Glutamatergic neuron (in vitro differentiated cells): ENCODE results near the gene CACNA1C. TPM values are rescaled to one million over a fixed set of nuclear protein-coding genes. Genes with fewer than 3 reads are reported as not detected.

Experiments
- DNase-seq: peaks from one replicate; pipeline ENCODE4 v3.0.0; 2022
- H3K27ac Mint-ChIP-seq: one replicate; pipeline ENCODE4 v1.8.0; 2020; ENCODE audit warnings: mild to moderate bottlenecking, mixed read lengths, inconsistent platforms; ENCODE audit not compliant: unreplicated experiment
- H3K27me3 Mint-ChIP-seq: one replicate; pipeline ENCODE4 v1.8.0; 2020; ENCODE audit warnings: mild to moderate bottlenecking, moderate library complexity, mixed read lengths, inconsistent platforms; ENCODE audit not compliant: unreplicated experiment
- H3K36me3 Mint-ChIP-seq: one replicate; pipeline ENCODE4 v1.8.0; 2020; ENCODE audit warnings: mild to moderate bottlenecking, mixed read lengths, inconsistent platforms; ENCODE audit not compliant: unreplicated experiment
- H3K4me1 Mint-ChIP-seq: one replicate; pipeline ENCODE4 v1.8.0; 2020; ENCODE audit warnings: mild to moderate bottlenecking, low read depth, mixed read lengths, inconsistent platforms; ENCODE audit not compliant: unreplicated experiment
- H3K4me3 Mint-ChIP-seq: one replicate; pipeline ENCODE4 v1.8.0; 2020; ENCODE audit warnings: mild to moderate bottlenecking, mixed read lengths, inconsistent platforms; ENCODE audit not compliant: unreplicated experiment
- H3K9me3 Mint-ChIP-seq: one replicate; pipeline ENCODE4 v1.8.0; 2020; ENCODE audit warnings: mild to moderate bottlenecking, moderate library complexity, mixed read lengths, inconsistent platforms; ENCODE audit not compliant: unreplicated experiment
- CTCF ChIP-seq: fragments of 200-600 bp; sonication (generic); IDR thresholded peaks from one replicate; pipeline ENCODE4 v1.5.0; 2021; ENCODE audit not compliant: partially characterized antibody, unreplicated experiment
- total RNA-seq: library from RNA; stranded (reverse); fragmentation: NEBNext Ultra II Directional; extraction: Animal tissue kit (Norgen Biotek cat#: 25700); gene quantifications from one replicate; pipeline ENCODE4 v1.2.1, GENCODE V29; 2021; ENCODE audit not compliant: unreplicated experiment

CACNA1C gene
- total RNA-seq, 1 donor from 2014 or later = 11.0 TPM

- peaks cover 3% of the 10 kb centered on the region for H3K27me3 Mint-ChIP-seq
- no peak overlapping the region for H3K27ac Mint-ChIP-seq
- H3K9me3 Mint-ChIP-seq = no peaks in the 10 kb centered on the region
- peaks cover 5% of the 10 kb centered on the region for H3K36me3 Mint-ChIP-seq
- no peak for DNase-seq
- no peak overlapping the region for H3K4me3 Mint-ChIP-seq
- peaks cover 10% of the 10 kb centered on the region for H3K4me1 Mint-ChIP-seq
- TF ChIP-seq CTCF = no peak
Observed at GRCh38 chr12:2173971-2174370, 121.2 kb downstream of the CACNA1C start.

- no peak overlapping the region for H3K4me3 Mint-ChIP-seq
- no peaks in the 10 kb centered on the region for H3K9me3 Mint-ChIP-seq
- no peak for DNase-seq
- peaks cover 5% of the 10 kb centered on the region for H3K4me1 Mint-ChIP-seq
- H3K36me3 Mint-ChIP-seq = peaks cover 5% of the 10 kb centered on the region
- peaks cover 3% of the 10 kb centered on the region for H3K27me3 Mint-ChIP-seq
- no peak for TF ChIP-seq CTCF
- H3K27ac Mint-ChIP-seq = no peak overlapping the region
Observed at GRCh38 chr12:2177003-2177402, 124.2 kb downstream of the CACNA1C start.

- no peak for TF ChIP-seq CTCF
- Mint-ChIP-seq H3K27me3 (peaks cover 2% of the 10 kb centered on the region), H3K9me3 (no peaks in the 10 kb centered on the region), H3K27ac (no peak overlapping the region), H3K4me3 (no peak overlapping the region), H3K36me3 (peaks cover 5% of the 10 kb centered on the region), H3K4me1 (peaks cover under 1% of the 10 kb centered on the region)
- DNase-seq = no peak
Observed at GRCh38 chr12:2177751-2178150, 125.0 kb downstream of the CACNA1C start.

GRCh38 chr12:2179058-2179457 is 126.3 kb downstream of the CACNA1C start:
- peaks cover 5% of the 10 kb centered on the region for H3K36me3 Mint-ChIP-seq
- H3K9me3 Mint-ChIP-seq = no peaks in the 10 kb centered on the region
- H3K27me3 Mint-ChIP-seq = peaks cover 2% of the 10 kb centered on the region
- no peaks in the 10 kb centered on the region for H3K4me1 Mint-ChIP-seq
- no peak overlapping the region for H3K27ac Mint-ChIP-seq
- no peak for TF ChIP-seq CTCF
- no peak for DNase-seq
- no peak overlapping the region for H3K4me3 Mint-ChIP-seq

GRCh38 chr12:2179953-2180736 is 127.4 kb downstream of the CACNA1C start:
- H3K4me1 Mint-ChIP-seq = peaks cover 4% of the 10 kb centered on the region
- H3K27ac Mint-ChIP-seq = no peak overlapping the region
- peaks cover 5% of the 10 kb centered on the region for H3K36me3 Mint-ChIP-seq
- H3K4me3 Mint-ChIP-seq = no peak overlapping the region
- DNase-seq = no peak
- no peaks in the 10 kb centered on the region for H3K9me3 Mint-ChIP-seq
- H3K27me3 Mint-ChIP-seq = peaks cover 2% of the 10 kb centered on the region
- no peak for TF ChIP-seq CTCF
